B cell (primary cell): ENCODE results near the gene CLEC1B. TPM values are rescaled to one million over a fixed set of nuclear protein-coding genes. Genes with fewer than 3 reads are reported as not detected.

Source experiments
- ATAC-seq: fragments of 200-7000 bp; cut with Tn5 transposase; one replicate; pipeline ENCODE4 v1.10.0; 2021; ENCODE audit warnings: low read depth, mild to moderate bottlenecking, moderate number of reproducible peaks, moderate library complexity
- CTCF ChIA-PET: fragments of 350-600 bp; sonication (Branson Sonifier 250); formaldehyde crosslinking; loops from one replicate; lab custom pipeline; 2021; ENCODE audit warnings: antibody characterized with exemption, inconsistent platforms; lab: Charles Lee
- POLR2A ChIA-PET: fragments of 350-600 bp; sonication (Branson Sonifier 250); formaldehyde crosslinking; loops from one replicate; lab custom pipeline; 2021; ENCODE audit warnings: antibody characterized with exemption; lab: Charles Lee
- DNase-seq: peaks from one replicate; pipeline ENCODE4 v3.0.0; 2013
- H2AFZ ChIP-seq: 2 replicates; pipeline ENCODE4 v1.6.1; 2012; ENCODE audit warnings: mild to moderate bottlenecking, low read depth, low read length; ENCODE audit not compliant: insufficient read depth, poor library complexity, severe bottlenecking
- H3K27ac ChIP-seq, 2 donors: 1 replicate in 1 of 2; 2 replicates in 1 of 2; pipeline ENCODE4 v1.5.1; 2012 to 2013; ENCODE audit warnings: low read length in 2 of 2, mild to moderate bottlenecking in 2 of 2, moderate library complexity in 1 of 2
- H3K27me3 ChIP-seq, 4 experiments: fragments of 200-600 bp in 1 of 4; sonication (generic) in 1 of 4; replicated peaks in 1 of 4; 1 replicate in 2 of 4; 2 replicates in 2 of 4; pipeline versions ENCODE4 v1.6.1 to v1.7.0; 2013 to 2016; ENCODE audit warnings: low read length in 3 of 4, mild to moderate bottlenecking in 2 of 4, mixed read lengths in 1 of 4, moderate library complexity in 1 of 4; ENCODE audit not compliant: insufficient read depth in 4 of 4, control insufficient read depth in 3 of 4; ENCODE audit errors: control extremely low read depth in 1 of 4
- H3K36me3 ChIP-seq, 2 experiments: replicated peaks in 1 of 2; 1 replicate in 1 of 2; 2 replicates in 1 of 2; pipeline versions ENCODE4 v1.6.1 to v1.7.1; 2013; ENCODE audit warnings: low read length in 1 of 2; ENCODE audit not compliant: insufficient read depth in 2 of 2, control insufficient read depth in 1 of 2; ENCODE audit errors: control extremely low read depth in 1 of 2, extremely low read depth in 1 of 2
- H3K4me1 ChIP-seq, 2 donors: fragments of 200-600 bp in 1 of 2; sonication (generic) in 1 of 2; 1 replicate in 1 of 2; 2 replicates in 1 of 2; pipeline versions ENCODE4 v1.5.1 to v1.6.1; 2013 to 2017; ENCODE audit warnings: low read length in 2 of 2; ENCODE audit not compliant: control insufficient read depth in 2 of 2, insufficient read depth in 2 of 2
- H3K4me2 ChIP-seq: replicated peaks from 2 replicates; pipeline ENCODE3; 2012; ENCODE audit warnings: mild to moderate bottlenecking, low read depth, low read length; ENCODE audit not compliant: poor library complexity, severe bottlenecking
- H3K4me3 ChIP-seq, 5 experiments: fragments of 200-600 bp in 1 of 5; sonication (generic) in 1 of 5; 1 replicate in 3 of 5; 2 replicates in 2 of 5; pipeline versions ENCODE4 v1.5.1 to v1.7.0; 2011 to 2016; ENCODE audit warnings: low read length in 4 of 5, mild to moderate bottlenecking in 4 of 5, low read depth in 2 of 5, control low read depth in 1 of 5, moderate library complexity in 1 of 5; ENCODE audit not compliant: insufficient read depth in 1 of 5; ENCODE audit errors: control extremely low read depth in 1 of 5, extremely low read depth in 1 of 5
- H3K79me2 ChIP-seq: fragments of 200-600 bp; sonication (generic); one replicate; pipeline ENCODE4 v1.6.0; 2016; ENCODE audit warnings: low read length; ENCODE audit not compliant: control insufficient read depth, insufficient read depth
- H3K9ac ChIP-seq: fragments of 200-600 bp; sonication (generic); 2 replicates; pipeline ENCODE4 v1.6.1; 2017; ENCODE audit warnings: mild to moderate bottlenecking, low read length, moderate library complexity
- H3K9me3 ChIP-seq, 3 donors: one replicate each; pipeline versions ENCODE4 v1.6.1 to v1.7.1; 2013; ENCODE audit warnings: low read length in 2 of 3; ENCODE audit not compliant: control insufficient read depth in 2 of 3, insufficient read depth in 1 of 3; ENCODE audit errors: control extremely low read depth in 1 of 3
- H4K20me1 ChIP-seq: 2 replicates; pipeline ENCODE4 v1.6.0; 2012; ENCODE audit warnings: mild to moderate bottlenecking, low read length; ENCODE audit not compliant: insufficient read depth, control insufficient read depth, poor library complexity, severe bottlenecking
- H3K27ac Mint-ChIP-seq: one replicate; pipeline ENCODE4 v1.8.0; 2021; ENCODE audit warnings: mixed read lengths
- H3K27me3 Mint-ChIP-seq: one replicate; pipeline ENCODE4 v1.8.0; 2021; ENCODE audit warnings: mixed read lengths
- H3K4me1 Mint-ChIP-seq: one replicate; pipeline ENCODE4 v1.8.0; 2021; ENCODE audit warnings: mixed read lengths
- H3K4me3 Mint-ChIP-seq: one replicate; pipeline ENCODE4 v1.8.0; 2021; ENCODE audit warnings: mixed read lengths
- H3K9me3 Mint-ChIP-seq: one replicate; pipeline ENCODE4 v1.8.0; 2022; ENCODE audit warnings: mixed read lengths; ENCODE audit not compliant: insufficient read depth
- EZH2 ChIP-seq: IDR thresholded peaks from 2 replicates; pipeline ENCODE4 v1.6.1; 2012; ENCODE audit warnings: borderline replicate concordance, low read depth, mild to moderate bottlenecking, moderate library complexity, low read length; ENCODE audit not compliant: insufficient read depth, poor library complexity, severe bottlenecking
- WGBS: methylation state at CpG from one replicate; pipeline ENCODE4 v1.1.5; 2013; ENCODE audit warnings: missing lambda C conversion rate; ENCODE audit not compliant: insufficient coverage; 5-methylcytosine and 5-hydroxymethylcytosine counted together
- intact Hi-C: fragments of 100-400 bp; cut with micrococcal nuclease; formaldehyde crosslinking; loops from one replicate; pipeline ENCODE4 v1.10.0; 2022
- polyA plus RNA-seq: library from polyadenylated mRNA; depleted of rRNA; stranded (reverse); fragments of >200 nt; gene quantifications from 2 replicates; pipeline ENCODE4 v1.2.3, GENCODE V29; 2012
- total RNA-seq, 2 donors: library from RNA; stranded (reverse); fragments of 120-200 nt in 1 of 2; gene quantifications; 1 replicate in 1 of 2; 2 replicates in 1 of 2; pipeline versions ENCODE4 v1.2.3 to v1.2.4, GENCODE V29; 2013 to 2022
- TF ChIP-seq, protein P1 (sequence below): fragments of 200-600 bp; IDR thresholded peaks from one replicate; pipeline ENCODE4 v1.8.0; 2022; ENCODE audit warnings: antibody characterized with exemption, mild to moderate bottlenecking

Gene CLEC1B
- total and polyA plus RNA-seq, 2 donors (not counting 1 experiment from before 2014, with no cell fraction given), result not detected

- Histone ChIP-seq H3K4me1 (no peaks in the 10 kb centered on the region), H3K9ac (no peak overlapping the region), H3K9me3 (no peaks in the 10 kb centered on the region), H4K20me1 (no peaks in the 10 kb centered on the region), H3K36me3 (no peaks in the 10 kb centered on the region), H2AFZ (no peak overlapping the region), H3K4me3 (no peak overlapping the region), H3K27me3 (peaks cover 0 to 3% (median 0%) of the 10 kb centered on the region in 4 experiments), H3K27ac (no peak overlapping the region), H3K79me2 (no peaks in the 10 kb centered on the region), H3K4me2 (no peak overlapping the region)
- TF ChIP-seq, protein P1, sequence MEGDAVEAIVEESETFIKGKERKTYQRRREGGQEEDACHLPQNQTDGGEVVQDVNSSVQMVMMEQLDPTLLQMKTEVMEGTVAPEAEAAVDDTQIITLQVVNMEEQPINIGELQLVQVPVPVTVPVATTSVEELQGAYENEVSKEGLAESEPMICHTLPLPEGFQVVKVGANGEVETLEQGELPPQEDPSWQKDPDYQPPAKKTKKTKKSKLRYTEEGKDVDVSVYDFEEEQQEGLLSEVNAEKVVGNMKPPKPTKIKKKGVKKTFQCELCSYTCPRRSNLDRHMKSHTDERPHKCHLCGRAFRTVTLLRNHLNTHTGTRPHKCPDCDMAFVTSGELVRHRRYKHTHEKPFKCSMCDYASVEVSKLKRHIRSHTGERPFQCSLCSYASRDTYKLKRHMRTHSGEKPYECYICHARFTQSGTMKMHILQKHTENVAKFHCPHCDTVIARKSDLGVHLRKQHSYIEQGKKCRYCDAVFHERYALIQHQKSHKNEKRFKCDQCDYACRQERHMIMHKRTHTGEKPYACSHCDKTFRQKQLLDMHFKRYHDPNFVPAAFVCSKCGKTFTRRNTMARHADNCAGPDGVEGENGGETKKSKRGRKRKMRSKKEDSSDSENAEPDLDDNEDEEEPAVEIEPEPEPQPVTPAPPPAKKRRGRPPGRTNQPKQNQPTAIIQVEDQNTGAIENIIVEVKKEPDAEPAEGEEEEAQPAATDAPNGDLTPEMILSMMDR, result no peak
- CTCF ChIA-PET, result no interaction called here
- ATAC-seq (no peak), DNase-seq (no peak)
- Mint-ChIP-seq H3K27ac (no peak overlapping the region), H3K9me3 (peaks cover 2% of the 10 kb centered on the region), H3K4me3 (no peak overlapping the region), H3K4me1 (no peaks in the 10 kb centered on the region), H3K27me3 (peaks cover 31% of the 10 kb centered on the region)
- WGBS, result no CpG with 5 or more reads among the region's 3 CpGs
- POLR2A ChIA-PET, result no interaction called here
- intact Hi-C loops, result no loop called here
Measured at GRCh38 chr12:10025236-10025635, 26.3 kb upstream of the CLEC1B start.

DNA sequence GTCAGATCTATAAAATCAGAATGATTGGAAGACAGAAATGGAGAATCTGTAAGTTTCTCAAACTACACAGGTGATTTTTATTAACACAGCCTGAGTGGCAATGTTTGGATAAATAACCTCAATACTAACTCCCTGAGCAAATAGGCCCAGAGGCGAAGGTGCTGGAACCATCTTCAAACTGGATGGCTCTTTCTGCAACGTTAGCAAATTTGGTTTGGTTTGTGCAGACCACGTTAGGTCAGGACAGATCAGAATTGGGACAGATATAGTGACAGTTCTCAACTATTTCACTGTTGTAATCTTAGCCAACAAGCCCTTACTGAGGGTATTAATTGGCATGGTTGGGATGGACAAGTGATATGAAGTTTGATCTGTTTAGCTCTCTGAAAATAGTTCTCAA, 22.4 kb upstream of the CLEC1B start:
- H3K4me3 Mint-ChIP-seq, result no peak overlapping the region
- H3K9me3 Mint-ChIP-seq, result peaks cover 2% of the 10 kb centered on the region
- TF ChIP-seq EZH2, result no peak
- TF ChIP-seq, protein P1, result no peak
- no peaks in the 10 kb centered on the region for H4K20me1 ChIP-seq
- H3K27ac Mint-ChIP-seq, result no peak overlapping the region
- peaks cover 20% of the 10 kb centered on the region for H3K27me3 Mint-ChIP-seq
- DNase-seq (no peak), ATAC-seq (no peak)
- H2AFZ ChIP-seq, result no peak overlapping the region
- H3K9me3 ChIP-seq, result no peaks in the 10 kb centered on the region
- H3K9ac ChIP-seq, result no peak overlapping the region
- no peaks in the 10 kb centered on the region for H3K4me1 ChIP-seq
- no peak overlapping the region for H3K4me3 ChIP-seq
- no peaks in the 10 kb centered on the region for H3K79me2 ChIP-seq
- H3K27ac ChIP-seq, result no peak overlapping the region
- POLR2A ChIA-PET, result no interaction called here
- H3K27me3 ChIP-seq, result peaks cover 0 to 3% (median 0%) of the 10 kb centered on the region in 4 experiments
- WGBS, result no CpG with 5 or more reads among the region's 3 CpGs
- no peaks in the 10 kb centered on the region for H3K36me3 ChIP-seq
- H3K4me1 Mint-ChIP-seq, result no peaks in the 10 kb centered on the region
- intact Hi-C loops, result no loop called here
- CTCF ChIA-PET, result no interaction called here
- H3K4me2 ChIP-seq, result no peak overlapping the region
